Activated T-helper 1 cell treated with anti-CD3 and anti-CD28 coated beads, Interleukin-12 subunit alpha, Interleukin-12 subunit beta, Interleukin-2, Interleukin-4 antibody, amounts not matched to agents 30 ng/mL and 10 ng/mL and 1 ng/mL, durations not matched to agents 14 hours and 24 hours and 36 hours (primary cell): Measurements from ENCODE around the gene PRG2. TPM values are rescaled to one million over a fixed set of nuclear protein-coding genes. Genes with fewer than 3 reads are reported as not detected.
"Not testable (repeated sequence)": the region's sequence is repeated elsewhere in the genome, so short reads cannot be mapped to it uniquely, and the experiment has no call there.

Experiments used
- DNase-seq: peaks from one replicate; pipeline ENCODE4 v3.0.0; 2021; ENCODE audit warnings: low spot score
- H3K27ac Mint-ChIP-seq: one replicate; pipeline ENCODE4 v1.8.0; 2021; ENCODE audit warnings: mild to moderate bottlenecking, mixed read lengths
- H3K27me3 Mint-ChIP-seq: one replicate; pipeline ENCODE4 v1.8.0; 2022; ENCODE audit warnings: mild to moderate bottlenecking, moderate library complexity, mixed read lengths; ENCODE audit not compliant: insufficient read depth
- H3K36me3 Mint-ChIP-seq: one replicate; pipeline ENCODE4 v1.8.0; 2021; ENCODE audit warnings: low read depth, mixed read lengths
- H3K4me1 Mint-ChIP-seq: one replicate; pipeline ENCODE4 v1.8.0; 2021; ENCODE audit warnings: low read depth, mixed read lengths
- H3K4me3 Mint-ChIP-seq: one replicate; pipeline ENCODE4 v1.8.0; 2021; ENCODE audit warnings: mild to moderate bottlenecking, moderate library complexity, mixed read lengths
- H3K9me3 Mint-ChIP-seq: one replicate; pipeline ENCODE4 v1.8.0; 2021; ENCODE audit warnings: mixed read lengths
- intact Hi-C: fragments of 100-400 bp; cut with micrococcal nuclease; formaldehyde crosslinking; loops from one replicate; pipeline ENCODE4 v1.15.1; 2024
- total RNA-seq: library from RNA; stranded (reverse); gene quantifications from 2 replicates; pipeline ENCODE4 v1.2.3, GENCODE V29; 2022

PRG2 gene
- total RNA-seq, 1 donor from 2014 or later, result not detected

DNA sequence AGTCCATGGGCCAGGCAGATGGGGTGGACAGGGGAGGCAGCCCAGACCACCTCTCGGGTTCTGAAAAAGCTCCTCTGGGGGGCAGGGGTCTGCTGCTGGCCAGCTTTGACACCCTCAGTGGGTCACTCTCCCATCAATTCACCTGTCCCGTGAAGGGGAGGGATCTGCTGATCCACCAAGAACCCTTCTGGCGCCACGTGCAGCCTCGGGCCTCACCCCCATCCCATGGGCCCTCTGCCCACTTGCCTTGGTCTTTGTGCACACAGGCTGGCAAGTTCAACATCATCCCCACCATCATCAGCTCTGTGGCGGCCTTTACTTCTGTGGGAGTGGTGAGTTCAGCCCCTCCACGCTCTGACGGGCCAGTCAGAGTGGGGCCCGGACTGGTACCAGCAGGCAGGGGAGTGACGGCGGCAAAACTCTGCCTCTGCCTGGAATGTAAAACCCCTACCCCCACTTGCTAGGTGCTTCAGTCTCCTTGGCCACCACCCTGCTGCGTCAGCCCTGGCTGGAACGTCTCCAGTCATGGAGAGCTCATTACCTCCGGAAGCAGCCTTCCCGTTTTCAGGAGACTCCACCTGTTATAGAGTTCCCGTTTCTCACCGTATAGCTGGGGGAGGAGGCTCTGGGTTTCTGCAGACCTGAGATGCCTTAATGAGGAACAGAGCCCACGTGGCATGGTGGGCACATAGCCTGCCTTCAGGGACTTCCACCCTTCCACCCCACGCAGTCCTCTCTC, 22.2 kb downstream of the PRG2 start:
- H3K4me1 Mint-ChIP-seq, result no peaks in the 10 kb centered on the region
- H3K27ac Mint-ChIP-seq, result no peak overlapping the region
- peaks cover 2% of the 10 kb centered on the region for H3K27me3 Mint-ChIP-seq
- H3K4me3 Mint-ChIP-seq, result no peak overlapping the region
- H3K36me3 Mint-ChIP-seq, result no peaks in the 10 kb centered on the region
- intact Hi-C loops, result no loop called here
- no peaks in the 10 kb centered on the region for H3K9me3 Mint-ChIP-seq
- DNase-seq, result no peak

DNA sequence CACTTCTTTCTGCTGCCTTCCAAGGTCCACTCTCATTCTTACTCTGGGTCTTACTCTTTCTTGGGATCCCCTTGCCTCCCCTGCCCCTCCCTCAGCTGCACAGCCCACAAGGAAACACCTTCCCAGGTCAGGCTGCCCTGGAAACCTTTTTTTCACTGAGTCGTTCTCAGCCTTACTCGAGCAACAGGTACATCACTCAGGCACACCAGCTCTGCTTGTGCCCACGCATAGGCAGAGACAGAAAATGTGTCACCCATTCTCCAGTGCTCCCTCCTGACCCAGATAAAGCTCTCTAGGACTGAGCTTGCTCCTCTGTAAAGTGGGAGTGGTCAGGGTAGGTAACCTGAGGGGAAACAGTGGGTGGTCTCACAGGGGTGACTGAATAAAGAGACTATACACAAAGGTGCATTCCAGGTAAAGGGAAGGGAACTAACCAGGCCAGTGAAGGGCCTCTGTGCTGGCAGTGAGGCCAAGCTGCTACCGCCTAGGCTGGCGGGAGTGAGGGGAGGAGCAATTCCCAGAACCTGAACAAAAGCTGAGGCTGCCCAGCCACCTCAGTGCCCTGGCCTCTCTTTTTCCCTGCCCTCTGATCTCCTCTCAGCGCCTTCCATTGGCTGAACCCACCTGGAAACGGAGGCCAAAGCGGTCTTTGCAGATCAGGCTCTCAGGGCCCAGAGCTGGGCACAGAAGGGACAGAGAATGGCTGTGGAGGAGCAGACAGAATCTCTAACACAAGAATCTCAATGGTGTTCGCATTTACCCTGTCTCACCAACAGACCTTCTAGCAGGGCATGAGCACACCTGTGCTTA, 25.4 kb downstream of the PRG2 start:
- intact Hi-C loops, result no loop called here
- no peak overlapping the region for H3K4me3 Mint-ChIP-seq

DNA sequence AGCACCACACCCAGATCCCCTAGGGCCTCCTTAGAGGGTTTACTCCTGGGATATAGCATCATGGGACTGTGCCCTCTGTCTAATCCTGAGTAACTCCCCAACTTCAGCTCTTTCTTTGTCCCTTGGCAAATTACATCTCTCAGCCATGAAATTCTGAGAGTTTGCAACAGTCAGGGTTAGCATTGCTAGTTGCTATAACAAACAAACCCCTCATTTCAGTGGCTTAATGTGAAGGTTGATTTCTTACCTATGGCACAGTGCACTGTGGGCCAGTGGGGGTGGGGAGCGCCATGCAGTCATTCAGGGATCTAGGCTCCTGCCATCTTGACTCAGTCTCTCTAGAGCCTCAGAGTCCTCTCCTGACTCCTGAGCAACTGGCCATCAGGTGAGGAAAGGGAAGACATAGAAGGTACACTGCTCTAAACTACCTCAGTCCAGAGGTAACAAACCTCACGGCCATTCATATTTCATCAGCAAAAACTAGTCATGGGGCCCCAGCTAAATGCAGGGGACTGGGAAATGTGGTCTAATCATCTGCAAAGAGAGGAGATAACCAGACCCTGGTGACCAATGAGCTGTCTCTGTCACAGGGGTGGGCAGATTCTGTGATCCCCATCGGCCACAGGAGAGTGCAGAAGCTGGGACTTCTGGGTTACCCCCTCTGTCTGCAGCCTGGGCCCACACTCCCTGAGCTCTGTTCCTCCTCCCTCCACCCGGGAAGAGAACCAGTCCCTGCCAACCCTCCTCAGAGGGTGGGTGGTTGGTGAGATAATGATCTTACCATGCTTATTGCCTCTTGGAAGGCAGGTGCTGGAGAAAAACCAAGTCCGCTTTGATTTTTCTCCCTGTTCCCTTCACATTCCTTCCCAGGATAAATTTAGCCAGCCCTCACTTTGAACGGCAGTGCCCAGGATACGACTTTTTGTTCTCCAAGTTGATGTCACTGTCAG, 27.0 kb downstream of the PRG2 start:
- Mint-ChIP-seq H3K9me3 (no peaks in the 10 kb centered on the region), H3K36me3 (no peaks in the 10 kb centered on the region), H3K4me1 (no peaks in the 10 kb centered on the region), H3K27me3 (no peaks in the 10 kb centered on the region), H3K27ac (no peak overlapping the region), H3K4me3 (no peak overlapping the region)
- intact Hi-C loops, result no loop called here
- no peak for DNase-seq

More for the DNA sequence above, 25.4 kb downstream of the PRG2 start:
- no peak for DNase-seq
- Mint-ChIP-seq H3K4me1 (no peaks in the 10 kb centered on the region), H3K27me3 (no peaks in the 10 kb centered on the region), H3K36me3 (no peaks in the 10 kb centered on the region), H3K27ac (no peak overlapping the region), H3K9me3 (no peaks in the 10 kb centered on the region)

DNA sequence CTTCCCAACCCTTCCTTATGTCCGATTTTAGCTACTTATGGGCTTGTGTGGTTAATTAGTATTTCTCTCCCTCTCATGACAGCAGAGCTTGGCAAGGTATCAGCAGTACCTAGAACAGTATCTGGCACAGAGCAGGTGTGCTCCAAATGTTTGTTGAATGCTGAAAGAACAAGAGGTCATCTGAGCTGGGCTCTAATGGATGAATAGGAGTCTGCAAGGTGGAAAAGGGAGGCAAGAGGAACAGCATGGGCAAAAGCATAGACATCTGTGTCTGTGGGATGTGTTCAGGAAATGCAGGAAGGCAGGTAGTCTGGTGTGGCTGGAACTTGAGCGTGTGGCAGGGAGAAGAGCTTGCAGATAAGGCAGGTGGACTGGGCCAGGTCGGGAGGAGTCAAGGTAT, 28.5 kb downstream of the PRG2 start:
- Mint-ChIP-seq H3K27ac (no peak overlapping the region), H3K9me3 (no peaks in the 10 kb centered on the region), H3K27me3 (no peaks in the 10 kb centered on the region), H3K4me1 (no peaks in the 10 kb centered on the region), H3K36me3 (no peaks in the 10 kb centered on the region), H3K4me3 (no peak overlapping the region)
- no peak for DNase-seq
- intact Hi-C loops, result no loop called here

DNA sequence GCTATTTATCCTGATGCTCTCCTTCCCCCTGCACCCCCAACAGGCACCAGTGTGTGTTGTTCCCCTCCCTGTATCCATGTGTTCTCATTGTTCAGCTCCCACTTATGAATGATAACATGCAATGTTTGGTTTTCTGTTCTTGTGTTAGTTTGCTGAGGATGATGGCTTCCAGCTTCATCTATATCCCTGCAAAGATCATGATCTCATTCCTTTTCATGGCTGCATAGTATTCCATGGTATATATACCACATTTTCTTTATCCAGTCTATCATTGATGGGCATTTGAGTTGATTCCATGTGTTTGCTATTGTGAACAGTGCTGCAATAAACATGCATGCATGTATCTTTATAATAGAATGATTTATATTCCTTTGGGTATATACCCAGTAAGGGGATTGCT, 29.0 kb downstream of the PRG2 start:
- intact Hi-C loops, H3K27ac Mint-ChIP-seq, H3K36me3 Mint-ChIP-seq, H3K9me3 Mint-ChIP-seq, H3K4me3 Mint-ChIP-seq, H3K4me1 Mint-ChIP-seq, DNase-seq, H3K27me3 Mint-ChIP-seq: not testable (repeated sequence)

DNA sequence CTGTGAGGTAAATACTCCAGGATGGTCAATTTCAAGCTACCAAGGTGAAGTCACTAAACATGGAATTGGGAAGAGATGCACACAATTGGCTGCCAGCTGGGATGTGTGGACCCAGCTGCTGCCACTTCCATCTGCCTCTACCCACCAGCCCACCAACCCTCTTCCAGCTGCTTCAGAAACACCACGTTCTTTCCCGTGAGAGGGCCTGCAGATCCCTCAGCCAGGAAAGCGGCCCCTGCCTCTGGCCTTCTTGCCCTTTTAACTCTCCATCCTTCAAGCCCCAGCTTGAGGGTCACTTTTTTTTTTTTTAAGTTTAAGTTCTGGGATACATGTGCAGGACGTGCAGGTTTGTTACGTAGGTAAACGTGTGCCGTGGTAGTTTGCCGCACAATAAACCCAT, 29.5 kb downstream of the PRG2 start:
- no peak for DNase-seq
- Mint-ChIP-seq H3K27me3 (peaks cover 6% of the 10 kb centered on the region), H3K4me3 (no peak overlapping the region), H3K36me3 (no peaks in the 10 kb centered on the region), H3K9me3 (no peaks in the 10 kb centered on the region), H3K4me1 (no peaks in the 10 kb centered on the region), H3K27ac (no peak overlapping the region)
- intact Hi-C loops, result no loop called here

DNA sequence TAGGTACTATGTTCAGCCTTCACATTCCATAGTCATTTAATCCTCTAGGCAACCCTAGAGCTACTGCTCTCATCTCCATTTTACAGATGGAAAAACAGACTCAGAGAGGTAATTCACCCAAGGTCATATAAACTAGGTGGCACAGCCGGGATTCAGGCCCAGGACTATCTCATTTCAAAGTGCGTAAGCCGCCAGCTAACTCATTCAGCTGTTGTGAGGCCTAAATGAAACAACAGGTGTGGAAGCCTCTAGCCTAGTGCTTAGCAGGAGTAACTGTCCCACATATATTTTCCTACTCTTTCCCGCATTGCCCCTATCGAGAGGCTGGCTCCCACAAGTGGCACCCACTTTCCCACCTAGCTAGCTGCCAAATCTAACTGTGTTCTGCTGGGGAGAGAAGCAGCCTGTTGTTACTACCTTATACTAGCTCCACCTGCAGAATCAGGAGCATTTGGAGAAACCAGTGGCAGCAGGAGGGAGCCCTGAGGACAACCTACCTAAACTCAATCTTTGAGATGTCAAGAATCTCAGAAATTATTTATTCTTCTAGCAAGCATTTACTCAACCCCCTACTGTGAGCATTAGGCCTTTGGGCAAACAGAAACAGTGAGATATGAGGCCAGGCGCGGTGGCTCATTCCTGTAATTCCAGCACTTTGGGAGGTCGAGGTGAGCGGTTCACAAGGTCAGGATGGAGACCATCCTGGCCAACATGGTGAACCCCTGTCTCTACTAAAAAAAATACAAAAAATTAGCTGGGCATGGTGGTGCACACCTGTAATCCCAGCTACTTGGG, 30.4 kb downstream of the PRG2 start:
- Mint-ChIP-seq H3K9me3 (no peaks in the 10 kb centered on the region), H3K27me3 (peaks cover 6% of the 10 kb centered on the region), H3K4me1 (no peaks in the 10 kb centered on the region), H3K4me3 (no peak overlapping the region), H3K27ac (no peak overlapping the region), H3K36me3 (no peaks in the 10 kb centered on the region)
- no peak for DNase-seq
- intact Hi-C loops, result no loop called here

DNA sequence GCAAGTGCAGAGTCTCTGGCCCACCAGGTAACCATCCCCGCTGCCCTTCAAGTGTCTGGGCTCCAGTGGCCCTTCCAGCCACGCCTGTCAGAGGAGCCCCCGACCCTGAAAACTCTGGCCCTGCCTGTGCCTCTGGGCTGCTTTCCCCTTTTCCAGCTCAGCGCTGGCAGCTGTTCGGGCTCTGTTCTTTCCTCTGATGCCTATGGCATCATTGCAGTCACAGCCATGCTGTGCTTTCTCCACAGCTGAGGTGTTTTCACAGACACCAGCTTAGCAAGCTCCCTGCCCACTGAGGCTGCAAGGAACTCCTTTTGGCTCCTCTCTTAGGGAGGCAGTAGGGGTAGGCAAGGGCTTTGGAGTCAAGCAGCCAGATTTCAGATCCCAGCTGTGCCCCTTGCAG, 31.1 kb downstream of the PRG2 start:
- H3K4me3 Mint-ChIP-seq, result no peak overlapping the region
- H3K4me1 Mint-ChIP-seq, result no peaks in the 10 kb centered on the region
- no peak overlapping the region for H3K27ac Mint-ChIP-seq
- no peaks in the 10 kb centered on the region for H3K36me3 Mint-ChIP-seq
- no peak for DNase-seq
- peaks cover 6% of the 10 kb centered on the region for H3K27me3 Mint-ChIP-seq
- no peaks in the 10 kb centered on the region for H3K9me3 Mint-ChIP-seq
- intact Hi-C loops, result no loop called here

DNA sequence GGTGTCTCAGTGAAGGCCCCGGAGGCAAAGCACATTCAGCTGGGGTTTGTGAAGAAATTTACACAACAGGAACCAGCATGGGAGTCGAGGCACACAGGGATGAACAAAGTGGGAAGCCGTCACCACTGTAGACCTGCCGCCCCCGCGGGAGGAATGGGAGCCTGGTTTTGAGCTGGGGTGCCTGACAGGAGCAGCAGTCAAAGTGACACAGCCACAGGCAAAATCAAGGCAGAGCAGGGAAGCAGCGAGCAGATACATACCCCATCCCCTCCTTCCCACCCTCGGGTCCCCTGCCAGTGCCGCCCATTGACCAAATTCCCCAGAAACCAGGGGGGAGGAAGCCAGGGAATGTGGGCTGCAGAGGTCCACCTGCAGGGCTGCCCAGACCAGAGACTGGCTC, 31.5 kb downstream of the PRG2 start:
- peaks cover 6% of the 10 kb centered on the region for H3K27me3 Mint-ChIP-seq
- H3K4me3 Mint-ChIP-seq, result no peak overlapping the region
- DNase-seq, result no peak
- H3K36me3 Mint-ChIP-seq, result no peaks in the 10 kb centered on the region
- intact Hi-C loops, result no loop called here
- H3K27ac Mint-ChIP-seq, result no peak overlapping the region
- H3K9me3 Mint-ChIP-seq, result no peaks in the 10 kb centered on the region
- H3K4me1 Mint-ChIP-seq, result no peaks in the 10 kb centered on the region

DNA sequence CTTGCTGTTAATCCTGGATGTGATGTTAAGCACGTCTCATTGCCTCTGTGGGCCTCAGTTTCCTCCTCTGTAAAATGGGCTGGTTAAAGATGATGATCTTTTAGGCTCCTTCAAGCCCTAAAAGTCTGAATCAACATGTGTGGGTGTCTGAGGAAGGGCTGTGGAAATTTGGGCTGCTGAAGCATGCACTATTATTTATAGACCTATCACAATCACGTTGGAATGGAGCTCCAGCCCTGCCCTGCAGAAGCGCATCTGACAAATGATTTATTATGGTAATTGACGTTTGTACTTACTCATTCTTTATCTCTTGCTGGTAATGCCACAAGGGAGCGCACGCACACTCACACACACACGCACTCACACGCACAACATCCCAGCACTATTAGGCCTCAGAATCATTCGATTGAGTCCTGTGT, 31.9 kb downstream of the PRG2 start:
- no peak overlapping the region for H3K4me3 Mint-ChIP-seq
- no peaks in the 10 kb centered on the region for H3K36me3 Mint-ChIP-seq
- no peak for DNase-seq
- H3K9me3 Mint-ChIP-seq, result no peaks in the 10 kb centered on the region
- H3K27me3 Mint-ChIP-seq, result peaks cover 6% of the 10 kb centered on the region
- no peaks in the 10 kb centered on the region for H3K4me1 Mint-ChIP-seq
- intact Hi-C loops, result no loop called here
- H3K27ac Mint-ChIP-seq, result no peak overlapping the region

DNA sequence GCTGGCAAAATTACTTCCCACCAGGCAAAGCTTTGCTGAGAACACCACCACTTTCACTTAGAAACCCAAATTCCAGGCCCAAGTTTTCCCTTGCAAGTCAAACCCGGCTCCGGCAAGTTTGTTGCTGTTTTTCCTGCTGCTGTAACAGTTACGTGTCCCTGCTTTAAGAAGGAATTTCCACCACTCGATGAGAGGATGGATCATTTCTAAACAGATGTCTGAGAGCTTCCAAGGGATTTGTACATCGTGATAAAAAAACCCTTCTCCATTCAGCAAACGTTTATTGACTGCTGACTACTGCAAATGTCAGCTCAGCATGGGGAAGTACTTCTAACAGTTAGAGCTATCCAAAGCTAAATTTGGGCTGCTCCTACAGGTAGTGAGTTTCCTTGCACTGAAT, 32.6 kb downstream of the PRG2 start:
- H3K9me3 Mint-ChIP-seq, result no peaks in the 10 kb centered on the region
- intact Hi-C loops, result no loop called here
- no peak overlapping the region for H3K27ac Mint-ChIP-seq
- no peak overlapping the region for H3K4me3 Mint-ChIP-seq
- H3K36me3 Mint-ChIP-seq, result no peaks in the 10 kb centered on the region
- no peak for DNase-seq
- H3K4me1 Mint-ChIP-seq, result no peaks in the 10 kb centered on the region
- peaks cover 11% of the 10 kb centered on the region for H3K27me3 Mint-ChIP-seq

DNA sequence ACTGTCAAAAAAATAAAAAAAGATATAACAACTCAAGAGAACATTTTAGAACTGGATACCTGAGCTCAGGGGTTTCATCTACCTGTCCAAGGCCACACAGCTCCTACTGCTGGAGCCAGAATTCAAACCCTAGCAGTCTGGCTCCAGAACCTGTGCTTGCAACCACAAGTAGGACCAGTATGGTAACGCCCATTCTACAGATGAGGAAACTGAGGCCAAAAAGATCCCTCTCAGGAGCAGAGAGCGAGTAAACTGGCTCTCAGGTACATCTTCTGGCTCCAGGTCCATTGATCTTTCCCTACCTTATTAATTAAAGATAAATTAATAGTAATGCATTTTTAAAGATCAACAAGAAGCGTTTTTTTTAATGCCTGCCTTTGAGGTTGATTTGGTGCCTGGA, 33.1 kb downstream of the PRG2 start:
- peaks cover 11% of the 10 kb centered on the region for H3K27me3 Mint-ChIP-seq
- intact Hi-C loops, result no loop called here
- DNase-seq, result no peak
- H3K4me1 Mint-ChIP-seq, result no peaks in the 10 kb centered on the region
- H3K36me3 Mint-ChIP-seq, result no peaks in the 10 kb centered on the region
- no peak overlapping the region for H3K4me3 Mint-ChIP-seq
- H3K9me3 Mint-ChIP-seq, result no peaks in the 10 kb centered on the region
- no peak overlapping the region for H3K27ac Mint-ChIP-seq
